SK-N-SH (cell line): ENCODE results near the gene ROR2. TPM values are rescaled to one million over a fixed set of nuclear protein-coding genes. Genes with fewer than 3 reads are reported as not detected.

Source experiments
- CTCF ChIA-PET: fragments of 300-600, 350-600 bp; formaldehyde crosslinking; extraction: SDS; loops from one replicate; lab custom pipeline; 2021; lab: Yijun Ruan, JAX
- POLR2A ChIA-PET: fragments of 350-600 bp; sonication (Branson Sonifier 250); formaldehyde crosslinking; extraction: SDS; loops from one replicate; lab custom pipeline; 2020; ENCODE audit warnings: antibody characterized with exemption, inconsistent platforms; lab: Yijun Ruan, JAX
- DNase-seq: peaks from one replicate; pipeline ENCODE4 v3.0.0; 2012
- H2AFZ ChIP-seq: fragments of 200-600 bp; sonication (generic); 2 replicates; pipeline ENCODE4 v1.8.1; 2016; ENCODE audit warnings: antibody characterized with exemption, mild to moderate bottlenecking, low read depth
- H3F3A ChIP-seq: fragments of 200-600 bp; sonication (generic); replicated peaks from 2 replicates; pipeline ENCODE3; 2016; ENCODE audit warnings: antibody characterized with exemption, mild to moderate bottlenecking; ENCODE audit not compliant: insufficient read depth
- H3K27ac ChIP-seq, 2 experiments: fragments of 200-500 bp in 1 of 2; fragments of 200-600 bp in 1 of 2; sonication (Bioruptor generic) in 1 of 2; sonication (generic), shearing (Covaris generic) in 1 of 2; 2 replicates each; pipeline versions ENCODE4 v1.5.1 to v1.6.1; 2014 to 2016; ENCODE audit warnings: low read depth in 2 of 2, inconsistent platforms in 1 of 2, low read length in 1 of 2, mild to moderate bottlenecking in 1 of 2, mixed read lengths in 1 of 2
- H3K27me3 ChIP-seq: fragments of 200-600 bp; sonication (generic), shearing (Covaris generic); 2 replicates; pipeline ENCODE4 v1.6.1; 2016; ENCODE audit warnings: mixed run types; ENCODE audit not compliant: insufficient read depth
- H3K36me3 ChIP-seq, 2 experiments: fragments of 200-500 bp in 1 of 2; fragments of 200-600 bp in 1 of 2; sonication (Bioruptor generic) in 1 of 2; sonication (generic) in 1 of 2; replicated peaks in 1 of 2; 2 replicates each; pipeline versions ENCODE3 to v1.5.1; 2014 to 2016; ENCODE audit warnings: low read length in 1 of 2, mild to moderate bottlenecking in 1 of 2; ENCODE audit not compliant: insufficient read depth in 2 of 2, control insufficient read depth in 1 of 2
- H3K4me1 ChIP-seq, 2 experiments: fragments of 200-500 bp in 1 of 2; fragments of 200-600 bp in 1 of 2; sonication (Bioruptor generic) in 1 of 2; sonication (generic), shearing (Covaris generic) in 1 of 2; 2 replicates each; pipeline versions ENCODE4 v1.5.1 to v1.6.1; 2014 to 2016; ENCODE audit warnings: low read depth in 1 of 2, low read length in 1 of 2, mixed run types in 1 of 2; ENCODE audit not compliant: insufficient read depth in 2 of 2, control insufficient read depth in 1 of 2
- H3K4me2 ChIP-seq: fragments of 200-600 bp; sonication (generic), shearing (Covaris generic); 2 replicates; pipeline ENCODE4 v1.6.1; 2017; ENCODE audit warnings: mixed run types
- H3K4me3 ChIP-seq, 2 experiments: fragments of 200-500 bp in 1 of 2; fragments of 200-600 bp in 1 of 2; sonication (Bioruptor generic) in 1 of 2; sonication (generic), shearing (Covaris generic) in 1 of 2; 2 replicates each; pipeline versions ENCODE4 v1.5.1 to v1.8.1; 2014 to 2016; ENCODE audit warnings: low read depth in 2 of 2, inconsistent platforms in 1 of 2, low read length in 1 of 2, mild to moderate bottlenecking in 1 of 2, mixed read lengths in 1 of 2, moderate library complexity in 1 of 2
- H3K79me2 ChIP-seq: fragments of 200-600 bp; sonication (generic); 2 replicates; pipeline ENCODE4 v1.8.1; 2017; ENCODE audit warnings: mild to moderate bottlenecking; ENCODE audit not compliant: insufficient read depth
- H3K9ac ChIP-seq: fragments of 200-600 bp; sonication (generic); 2 replicates; pipeline ENCODE4 v1.6.1; 2017; ENCODE audit warnings: mixed run types
- H3K9me2 ChIP-seq: fragments of 200-600 bp; sonication (generic); 2 replicates; pipeline ENCODE4 v1.6.1; 2017; ENCODE audit warnings: mixed run types
- H3K9me3 ChIP-seq: fragments of 200-600 bp; sonication (generic); 2 replicates; pipeline ENCODE4 v1.6.1; 2017; ENCODE audit warnings: mixed run types, mild to moderate bottlenecking, moderate library complexity
- H4K20me1 ChIP-seq: fragments of 200-600 bp; sonication (generic); 2 replicates; pipeline ENCODE4 v1.6.1; 2017; ENCODE audit warnings: mild to moderate bottlenecking, mixed run types; ENCODE audit not compliant: insufficient read depth
- CTCF ChIP-seq: fragments of 200-600 bp; sonication (generic); IDR thresholded peaks from 2 replicates; pipeline ENCODE4 v1.6.1; 2017; ENCODE audit warnings: antibody characterized with exemption, mild to moderate bottlenecking, moderate library complexity
- ELF1 ChIP-seq: IDR thresholded peaks from 2 replicates; pipeline ENCODE4 v1.4.0; 2012
- EP300 ChIP-seq, 2 experiments: IDR thresholded peaks; 2 replicates each; pipeline versions ENCODE4 v1.4.0 to v1.6.1; 2012; ENCODE audit warnings: borderline replicate concordance in 1 of 2, low read depth in 1 of 2, low read length in 1 of 2
- EZH2phosphoT487 ChIP-seq: fragments of 200-600 bp; sonication (generic); IDR thresholded peaks from 2 replicates; pipeline ENCODE4 v1.6.1; 2017; ENCODE audit warnings: low read depth, mixed run types, mild to moderate bottlenecking, antibody characterized with exemption, moderate library complexity, borderline replicate concordance
- FOXJ3 ChIP-seq: sonication (generic); formaldehyde crosslinking; IDR thresholded peaks from 2 replicates; pipeline ENCODE4 v1.5.1; 2020; ENCODE audit warnings: mild to moderate bottlenecking, missing genetic modification reagents
- FOXM1 ChIP-seq: IDR thresholded peaks from 2 replicates; pipeline ENCODE4 v1.4.0; 2012; ENCODE audit warnings: low read depth, mild to moderate bottlenecking
- GABPA ChIP-seq: IDR thresholded peaks from 2 replicates; pipeline ENCODE4 v1.4.0; 2012; ENCODE audit warnings: low read depth, mild to moderate bottlenecking
- IRF3 ChIP-seq: fragments of 150-350 bp; IDR thresholded peaks from 2 replicates; pipeline ENCODE4 v1.6.1; 2016; ENCODE audit warnings: mild to moderate bottlenecking, low read depth, low read length
- MXI1 ChIP-seq: IDR thresholded peaks from 2 replicates; pipeline ENCODE4 v1.6.1; 2012; ENCODE audit warnings: mild to moderate bottlenecking, low read depth, low read length, improper control_type of control experiment
- NRF1 ChIP-seq: IDR thresholded peaks from 2 replicates; pipeline ENCODE4 v1.6.1; 2012; ENCODE audit warnings: low read depth, mild to moderate bottlenecking, low read length
- RCOR1 ChIP-seq: fragments of 150-350 bp; IDR thresholded peaks from 2 replicates; pipeline ENCODE4 v1.6.1; 2017; ENCODE audit warnings: antibody characterized with exemption, low read length
- RXRA ChIP-seq: IDR thresholded peaks from 2 replicates; pipeline ENCODE4 v1.4.0; 2012; ENCODE audit warnings: low read depth, mild to moderate bottlenecking, borderline replicate concordance
- SIN3A ChIP-seq: IDR thresholded peaks from 2 replicates; pipeline ENCODE4 v1.6.1; 2012; ENCODE audit warnings: low read depth, mild to moderate bottlenecking, low read length, moderate library complexity, borderline replicate concordance
- TEAD4 ChIP-seq: IDR thresholded peaks from 2 replicates; pipeline ENCODE4 v1.4.0; 2012; ENCODE audit warnings: mild to moderate bottlenecking, borderline replicate concordance; ENCODE audit not compliant: insufficient read depth
- USF1 ChIP-seq: IDR thresholded peaks from 2 replicates; pipeline ENCODE4 v1.4.0; 2012; ENCODE audit warnings: low read depth, borderline replicate concordance
- WGBS: methylation state at CpG from one replicate; pipeline ENCODE4 v1.1.6; 2017; ENCODE audit warnings: low lambda C conversion rate; 5-methylcytosine and 5-hydroxymethylcytosine counted together
- polyA plus RNA-seq, 3 experiments: library from polyadenylated mRNA; depleted of rRNA; stranded (reverse); fragments of >200 nt; gene quantifications; 2 replicates each; pipeline ENCODE4 v1.2.3, GENCODE V29; 2012
- TF ChIP-seq, protein P1 (sequence below): IDR thresholded peaks from 2 replicates; pipeline ENCODE4; 2012

Gene ROR2
- polyA plus RNA-seq, 1 of the 3 experiments (the other 2 are of a cell fraction) = 0.43 TPM

GRCh38 chr9:91536211-91536691 is 413.8 kb downstream of the ROR2 start:
- Histone ChIP-seq H3K27ac (no peak overlapping the region), H3K36me3 (no peaks in the 10 kb centered on the region), H4K20me1 (no peaks in the 10 kb centered on the region), H3K9me2 (no peaks in the 10 kb centered on the region), H2AFZ (no peak overlapping the region), H3K4me3 (no peak overlapping the region), H3F3A (no peaks in the 10 kb centered on the region), H3K79me2 (no peaks in the 10 kb centered on the region), H3K4me1 (no peaks in the 10 kb centered on the region), H3K27me3 (no peaks in the 10 kb centered on the region), H3K9ac (no peak overlapping the region), H3K9me3 (no peaks in the 10 kb centered on the region), H3K4me2 (no peak overlapping the region; the same call in 1 of the 2 replicates)
- POLR2A ChIA-PET = no interaction called here
- no peak for DNase-seq
- 42% methylated on average over 3 of the region's 3 CpGs for WGBS
- no peak for TF ChIP-seq USF1
- TF ChIP-seq CTCF = no peak
- TF ChIP-seq IRF3 = no peak
- no peak for TF ChIP-seq SIN3A
- no peak for TF ChIP-seq EZH2phosphoT487
- TF ChIP-seq, protein P1, sequence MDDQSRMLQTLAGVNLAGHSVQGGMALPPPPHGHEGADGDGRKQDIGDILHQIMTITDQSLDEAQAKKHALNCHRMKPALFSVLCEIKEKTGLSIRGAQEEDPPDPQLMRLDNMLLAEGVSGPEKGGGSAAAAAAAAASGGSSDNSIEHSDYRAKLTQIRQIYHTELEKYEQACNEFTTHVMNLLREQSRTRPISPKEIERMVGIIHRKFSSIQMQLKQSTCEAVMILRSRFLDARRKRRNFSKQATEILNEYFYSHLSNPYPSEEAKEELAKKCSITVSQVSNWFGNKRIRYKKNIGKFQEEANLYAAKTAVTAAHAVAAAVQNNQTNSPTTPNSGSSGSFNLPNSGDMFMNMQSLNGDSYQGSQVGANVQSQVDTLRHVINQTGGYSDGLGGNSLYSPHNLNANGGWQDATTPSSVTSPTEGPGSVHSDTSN = no peak
- TF ChIP-seq EP300 (IDR thresholded peaks at IDR 0.05; ENCODE audit: borderline replicate concordance in 1 of 2, low read depth in 1 of 2, low read length in 1 of 2) = no peak
- TF ChIP-seq GABPA = no peak
- TF ChIP-seq MXI1 = no peak
- no peak for TF ChIP-seq RXRA
- CTCF ChIA-PET = no interaction called here

DNA sequence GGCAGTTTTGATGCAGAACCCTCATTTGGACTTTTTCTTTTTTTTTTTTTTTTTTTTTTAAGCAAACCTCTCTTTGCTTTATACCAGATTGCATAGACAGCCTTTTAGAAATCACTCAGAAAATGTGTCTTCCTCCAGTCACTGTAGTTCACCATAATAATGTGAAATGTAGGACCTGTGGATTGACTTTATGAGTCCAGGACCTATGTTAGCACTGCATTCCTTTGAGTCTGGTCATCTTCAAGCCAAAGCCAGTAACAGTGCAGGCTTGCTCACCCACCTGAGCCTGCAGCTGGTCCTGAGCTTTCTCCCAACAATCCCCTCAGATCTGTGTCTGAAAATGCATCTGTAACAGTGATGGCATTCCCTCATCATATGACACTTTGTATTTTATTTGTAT is 415.7 kb downstream of the ROR2 start:
- H3K27ac ChIP-seq = no peak overlapping the region
- H3K4me3 ChIP-seq = no peak overlapping the region
- no peaks in the 10 kb centered on the region for H3F3A ChIP-seq
- H3K79me2 ChIP-seq = no peaks in the 10 kb centered on the region
- no peaks in the 10 kb centered on the region for H3K4me1 ChIP-seq
- CTCF ChIA-PET = no interaction called here
- no peaks in the 10 kb centered on the region for H3K9me2 ChIP-seq
- no peaks in the 10 kb centered on the region for H3K27me3 ChIP-seq
- no peak overlapping the region for H3K4me2 ChIP-seq
- DNase-seq = no peak
- TF ChIP-seq SIN3A = no peak
- no peak for TF ChIP-seq ELF1
- TF ChIP-seq CTCF = no peak
- TF ChIP-seq FOXM1 = no peak
- TF ChIP-seq USF1 = no peak
- TF ChIP-seq EP300 (IDR thresholded peaks at IDR 0.05; ENCODE audit: borderline replicate concordance in 1 of 2, low read depth in 1 of 2, low read length in 1 of 2) = no peak
- TF ChIP-seq RCOR1 = no peak
- TF ChIP-seq TEAD4 = no peak
- TF ChIP-seq NRF1 = no peak
- no peak for TF ChIP-seq FOXJ3
- no peaks in the 10 kb centered on the region for H3K9me3 ChIP-seq
- no peaks in the 10 kb centered on the region for H4K20me1 ChIP-seq
- H3K36me3 ChIP-seq = no peaks in the 10 kb centered on the region
- H2AFZ ChIP-seq = no peak overlapping the region
- H3K9ac ChIP-seq = no peak overlapping the region
- POLR2A ChIA-PET = no interaction called here
